Measurements from ENCODE around the gene ARHGEF7.

DNA sequence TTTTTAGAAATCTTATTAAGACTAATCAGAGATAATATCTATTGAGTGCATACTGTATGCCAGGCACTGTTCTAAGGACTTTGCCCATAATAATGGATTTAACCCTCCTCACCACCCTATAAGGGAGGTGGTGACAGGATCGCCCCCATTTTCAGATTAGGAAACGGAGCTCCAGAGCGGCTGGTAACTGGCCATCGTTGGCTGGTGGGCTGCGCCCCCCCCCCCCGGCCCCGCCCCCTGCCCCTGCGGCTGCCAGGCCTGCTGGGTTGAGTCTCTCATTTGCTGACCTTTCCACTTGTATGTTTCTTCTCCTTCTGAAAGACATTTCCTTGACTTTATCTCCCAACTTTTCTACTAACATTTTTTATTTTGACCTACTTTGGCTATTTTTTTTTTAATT is 8.5 kb downstream of the ARHGEF7 start:
- TF ChIP-seq CTCF (IDR thresholded peaks at IDR 0.05) = no peak
- no peak for TF ChIP-seq ZFX (IDR thresholded peaks at IDR 0.05; ENCODE audit: borderline replicate concordance)
